Activated T-cell treated with anti-CD3 and anti-CD28 coated beads for 48 hours (primary cell): ENCODE results near the gene SLC44A5.

Experiments used
- DNase-seq: peaks from one replicate; pipeline ENCODE4 v3.0.0-alpha.2; 2020; ENCODE audit warnings: low read depth

SLC44A5 gene

GRCh38 chr1:75588779-75589475 lies 22.0 kb downstream of the SLC44A5 start:
- DNase-seq = no peak

DNA sequence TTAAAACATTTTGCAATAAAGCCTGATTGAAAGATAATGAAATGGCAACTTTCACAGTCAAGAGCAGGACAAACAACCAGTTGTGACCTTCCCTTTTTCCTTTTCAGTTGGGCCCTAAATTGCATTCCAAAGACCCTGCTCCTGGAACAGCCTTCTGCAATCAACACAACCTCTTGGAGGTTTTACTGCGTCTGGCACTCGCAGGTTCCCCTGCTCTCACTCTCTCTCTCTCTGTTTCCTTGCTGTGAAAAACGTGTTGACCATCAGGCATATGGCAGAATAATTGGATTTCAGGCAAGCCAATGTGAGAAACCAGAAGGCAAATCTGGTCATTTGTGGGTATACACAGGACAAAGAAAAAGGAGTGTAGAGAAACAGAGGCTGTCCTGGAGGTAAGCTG lies 23.2 kb downstream of the SLC44A5 start:
- no peak for DNase-seq

- DNase-seq = no peak
These were observed 27.6 kb downstream of the SLC44A5 start for GRCh38 chr1:75583282-75583681.

DNA sequence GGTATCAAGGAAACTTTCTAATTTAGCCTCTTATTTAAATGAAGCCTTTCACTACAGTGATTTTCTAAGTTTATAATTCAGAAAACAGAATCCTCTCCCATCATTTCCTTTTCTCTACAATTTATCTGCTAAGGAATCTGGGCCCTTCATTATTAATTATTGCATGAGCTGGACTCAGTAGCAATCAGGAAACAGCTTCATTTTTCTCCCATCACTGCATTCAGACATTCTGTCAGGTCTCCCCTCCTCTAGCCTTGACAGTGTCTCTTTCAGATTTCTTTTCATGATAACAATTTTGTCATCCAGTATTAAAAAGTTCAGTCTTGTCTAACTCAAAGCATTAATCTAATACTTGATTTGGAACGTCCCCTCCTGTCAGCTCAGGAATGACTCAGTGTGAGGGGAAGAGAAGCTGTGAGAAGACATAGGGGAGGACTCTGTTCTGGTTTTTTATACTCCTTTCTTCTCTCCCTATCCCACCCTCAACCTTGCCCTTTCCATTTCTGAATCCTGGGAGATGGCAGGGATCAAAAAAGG lies 28.1 kb downstream of the SLC44A5 start:
- DNase-seq = no peak

- DNase-seq = no peak
These were observed 31.9 kb downstream of the SLC44A5 start for GRCh38 chr1:75579046-75579445.

DNA sequence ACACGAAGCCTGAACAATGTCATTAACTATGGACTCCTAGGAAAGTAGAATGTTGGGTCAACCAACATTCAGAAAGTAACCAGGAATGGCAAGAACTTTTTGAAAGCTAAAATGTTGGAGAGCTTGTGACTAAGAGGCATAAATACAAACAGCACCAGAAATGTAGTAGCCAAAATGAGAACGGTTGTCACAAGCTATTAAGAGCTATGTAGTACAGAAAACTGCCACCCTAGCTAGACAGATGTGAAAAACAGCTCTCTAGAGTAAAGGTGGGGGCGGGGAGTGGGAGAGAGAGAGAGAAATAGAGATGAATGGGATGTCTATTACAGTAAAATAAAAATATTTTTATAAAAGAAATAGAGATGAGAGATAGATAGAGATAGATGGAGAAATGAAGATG lies 35.1 kb downstream of the SLC44A5 start:
- DNase-seq = no peak

DNA sequence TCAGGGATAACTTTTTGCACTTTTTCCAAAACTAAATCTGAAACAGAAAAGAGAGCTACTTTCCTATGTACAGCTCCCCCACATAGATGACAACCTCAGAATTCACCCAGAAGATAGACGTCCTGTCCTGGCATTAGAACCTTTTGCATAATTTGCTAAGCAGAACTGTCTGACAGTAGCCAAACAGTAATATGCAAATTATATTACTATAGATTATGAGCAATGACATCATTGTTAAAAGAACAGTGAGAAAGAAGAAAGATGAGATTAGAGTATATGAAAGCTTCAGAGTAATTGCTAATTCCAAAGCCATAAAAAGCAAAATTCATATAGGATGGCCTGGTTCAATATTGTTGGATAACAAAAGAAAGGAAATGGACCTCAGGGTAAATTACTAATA lies 43.7 kb downstream of the SLC44A5 start:
- no peak for DNase-seq

GRCh38 chr1:75559800-75560199 lies 51.1 kb downstream of the SLC44A5 start:
- DNase-seq = no peak

DNA sequence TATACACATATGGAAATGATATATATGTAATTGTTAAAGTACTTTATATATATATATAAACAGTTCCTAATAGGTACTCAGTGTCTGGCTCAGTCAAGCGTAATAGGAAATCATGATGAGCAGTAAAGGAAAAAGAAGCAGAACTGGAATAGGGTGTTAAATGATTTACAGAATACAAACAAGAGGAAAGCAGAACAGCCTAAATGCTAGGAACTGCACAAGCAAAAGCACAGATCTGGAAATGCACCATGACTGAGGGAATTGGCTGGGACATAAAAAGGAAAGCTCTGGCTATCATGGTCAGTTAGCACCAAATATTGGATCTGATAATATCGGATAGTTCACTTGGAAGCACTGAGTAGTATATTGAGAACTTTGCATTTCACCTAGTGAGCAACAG lies 51.8 kb downstream of the SLC44A5 start:
- no peak for DNase-seq

- DNase-seq = no peak
These were observed 56.0 kb downstream of the SLC44A5 start for GRCh38 chr1:75554870-75555269.

DNA sequence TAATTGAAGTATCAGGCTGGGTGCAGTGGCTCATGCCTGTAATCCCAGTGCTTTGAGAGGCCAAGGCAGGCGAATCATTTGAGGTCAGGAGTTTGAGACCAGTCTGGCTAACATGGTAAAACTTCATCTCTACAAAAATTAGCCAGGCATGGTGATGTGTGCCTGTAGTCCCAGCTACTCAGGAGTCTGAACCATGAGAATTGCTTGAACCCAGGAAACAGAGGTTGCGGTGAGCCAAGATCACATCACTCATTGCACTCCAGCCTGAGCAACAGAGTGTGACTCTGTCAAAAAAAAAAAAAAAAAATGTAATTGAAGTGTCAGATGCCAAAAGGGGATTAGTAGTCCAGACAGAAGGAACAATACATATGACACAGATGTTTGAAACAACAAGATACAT lies 56.7 kb downstream of the SLC44A5 start:
- DNase-seq = no peak

GRCh38 chr1:75550559-75550958 lies 60.4 kb downstream of the SLC44A5 start:
- no peak for DNase-seq

DNA sequence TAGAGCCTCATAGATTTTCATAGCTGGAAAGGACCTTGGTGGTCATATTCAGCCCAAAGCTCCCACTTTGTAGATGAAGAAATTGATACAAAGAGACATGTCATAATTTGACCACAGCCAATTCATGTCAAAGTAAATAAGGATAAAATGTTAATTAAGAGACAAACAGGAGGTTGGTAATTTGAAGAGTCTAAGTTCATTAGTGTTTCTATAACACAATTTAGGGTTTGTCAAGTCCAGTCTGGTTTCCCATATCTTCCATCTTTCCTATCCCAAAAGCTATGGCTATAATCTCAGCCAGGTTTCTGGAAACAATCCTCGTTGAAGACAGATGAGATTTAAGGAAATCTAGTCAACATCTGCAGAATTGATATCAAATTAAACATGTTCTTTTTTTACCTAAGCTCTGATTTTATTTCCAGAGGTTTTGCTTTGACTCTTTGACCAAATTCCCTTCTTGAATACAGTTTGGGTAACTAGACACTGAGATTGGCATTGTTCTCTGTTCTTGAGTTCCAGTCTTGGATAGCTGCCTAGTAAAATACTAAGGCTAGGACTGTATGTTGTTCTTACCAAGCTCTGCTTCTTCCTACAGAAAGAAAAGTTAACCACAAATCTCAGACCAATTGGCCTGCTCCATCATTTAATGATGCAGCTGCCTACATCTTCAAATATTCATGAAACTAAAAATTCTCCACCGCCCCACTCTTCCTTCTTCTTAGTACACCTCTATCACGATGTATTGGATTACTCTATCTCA lies 62.0 kb downstream of the SLC44A5 start:
- DNase-seq = no peak

- no peak for DNase-seq
These were observed 67.2 kb downstream of the SLC44A5 start for GRCh38 chr1:75543705-75544104.

GRCh38 chr1:75542818-75543570 lies 67.9 kb downstream of the SLC44A5 start:
- DNase-seq = no peak

DNA sequence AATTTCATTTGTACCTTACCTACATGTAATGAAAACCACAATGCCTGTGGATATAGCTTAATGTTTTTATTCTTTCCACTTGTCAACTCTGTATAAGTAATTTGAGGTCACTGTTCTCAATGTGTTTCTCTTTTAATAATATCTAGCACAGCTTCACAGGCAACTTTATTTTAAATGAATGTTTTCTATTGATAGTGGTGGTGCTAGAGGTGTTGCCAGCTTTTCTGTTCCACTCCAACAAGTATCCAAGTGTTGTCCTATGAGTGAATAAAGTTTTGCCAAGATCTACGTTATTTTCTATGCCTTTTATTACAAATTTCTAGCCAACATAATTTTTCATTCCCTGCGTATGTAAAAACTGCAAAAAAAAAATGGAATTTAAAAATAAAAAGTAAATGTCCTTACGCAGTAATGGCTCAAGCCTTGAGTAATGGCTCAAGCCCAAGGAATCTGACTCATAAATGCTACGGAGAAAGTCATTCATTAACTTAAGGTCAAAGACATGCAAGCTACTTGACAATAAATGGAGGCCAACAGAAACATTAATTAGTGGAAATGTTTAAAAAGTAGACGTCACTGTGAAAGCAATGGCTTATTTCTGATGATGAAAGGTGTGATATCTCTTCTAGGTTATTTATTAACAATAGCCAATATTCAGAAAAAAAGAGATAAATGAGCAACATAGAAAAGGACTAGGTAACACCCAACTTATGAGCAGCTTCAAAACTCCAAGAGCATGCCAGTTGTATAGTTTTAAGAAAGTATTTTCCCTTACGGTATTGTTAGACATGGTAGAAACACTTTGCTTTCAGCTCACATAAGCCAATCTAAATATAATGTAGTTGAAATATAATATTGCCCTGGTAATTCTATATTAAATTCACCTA lies 71.4 kb downstream of the SLC44A5 start:
- DNase-seq = no peak

DNA sequence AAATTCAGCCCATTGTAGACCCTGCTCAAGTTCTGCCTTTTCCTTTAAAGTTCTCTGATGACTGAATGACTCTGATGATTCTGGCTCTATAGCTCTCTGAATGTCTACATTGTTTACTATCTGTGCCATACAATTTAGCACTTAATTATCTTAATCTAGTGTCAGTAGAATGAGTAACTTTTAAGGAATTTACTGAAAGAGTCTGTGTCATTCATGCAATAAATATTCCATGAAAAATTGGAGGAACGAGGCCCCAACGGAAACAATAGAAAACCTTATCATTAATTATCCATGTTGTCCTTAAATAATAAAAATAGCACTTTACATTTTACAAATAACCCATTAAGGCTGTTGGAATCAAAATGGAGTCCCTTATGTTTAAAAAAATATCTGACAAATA lies 77.8 kb downstream of the SLC44A5 start:
- no peak for DNase-seq

DNA sequence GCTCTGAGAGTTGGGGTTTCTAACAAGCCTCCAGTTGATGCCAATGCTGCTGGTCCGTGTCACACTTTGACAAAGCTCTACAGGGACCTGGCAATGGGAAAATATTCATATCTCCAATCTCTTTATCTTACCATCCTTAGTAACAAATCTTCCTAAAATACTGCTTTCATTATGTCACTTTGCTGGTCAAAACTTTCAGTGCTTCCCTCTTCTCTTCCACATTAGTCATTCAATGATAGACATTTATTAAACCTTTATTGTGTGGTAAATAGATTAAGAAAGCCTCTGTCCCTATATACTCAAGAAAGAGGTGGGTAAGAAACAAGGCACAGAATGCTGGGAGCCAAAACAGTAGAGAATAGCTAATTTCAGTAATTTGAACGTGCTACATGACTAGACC lies 79.3 kb downstream of the SLC44A5 start:
- no peak for DNase-seq

- DNase-seq = no peak
These were observed 81.4 kb downstream of the SLC44A5 start for GRCh38 chr1:75529488-75529887.

DNA sequence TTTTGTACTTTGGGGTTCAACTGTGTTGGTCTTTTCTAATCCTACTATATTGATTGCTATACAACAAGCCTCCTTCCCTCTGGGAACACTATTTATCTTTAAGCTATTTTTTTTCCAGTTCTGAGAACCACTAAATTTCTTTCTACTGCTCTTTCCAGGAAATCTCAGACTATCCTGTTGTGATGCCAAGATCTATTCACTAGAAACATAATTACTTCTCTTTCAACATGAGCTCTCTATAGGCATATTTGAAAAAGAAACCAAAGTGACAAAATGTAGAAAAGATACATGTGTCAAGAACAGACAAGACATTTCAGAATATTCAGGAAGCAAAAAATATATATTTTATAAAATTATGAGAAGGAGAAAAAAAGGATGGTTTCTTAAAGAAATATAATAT lies 82.9 kb downstream of the SLC44A5 start:
- no peak for DNase-seq

- DNase-seq = no peak
These were observed 88.5 kb downstream of the SLC44A5 start for GRCh38 chr1:75522389-75522788.

DNA sequence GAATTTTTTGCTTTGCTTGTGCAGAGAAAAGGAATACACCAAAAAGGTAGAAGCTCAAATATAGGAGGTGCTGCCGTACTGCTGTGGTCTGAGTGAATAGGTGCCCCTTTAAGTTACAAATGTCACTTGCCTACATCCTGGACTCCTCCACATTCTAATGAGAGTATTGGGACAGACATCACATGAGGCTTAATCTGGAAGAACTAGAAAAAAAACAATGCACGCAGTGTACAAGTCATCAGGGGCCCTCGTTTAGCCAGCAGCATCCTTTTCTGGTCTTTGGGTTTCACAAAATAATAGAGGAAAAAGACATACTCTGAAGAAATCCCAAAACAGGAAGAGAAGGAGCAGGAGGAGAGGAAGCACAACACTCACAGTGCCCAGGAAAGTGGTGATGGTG lies 89.3 kb downstream of the SLC44A5 start:
- DNase-seq = no peak
